Measurements from ENCODE around the gene UGGT1. TPM values are rescaled to one million over a fixed set of nuclear protein-coding genes. Genes with fewer than 3 reads are reported as not detected.

Gene UGGT1
- total RNA-seq, 1 donor from 2014 or later = 78.9 TPM

GRCh38 chr2:128109243-128109642, 18.2 kb downstream of the UGGT1 start:
- intact Hi-C loops (cut with micrococcal nuclease) = no loop called here

- intact Hi-C loops (cut with micrococcal nuclease) = no loop called here
Measured at GRCh38 chr2:128115921-128116623, 25.1 kb downstream of the UGGT1 start.

DNA sequence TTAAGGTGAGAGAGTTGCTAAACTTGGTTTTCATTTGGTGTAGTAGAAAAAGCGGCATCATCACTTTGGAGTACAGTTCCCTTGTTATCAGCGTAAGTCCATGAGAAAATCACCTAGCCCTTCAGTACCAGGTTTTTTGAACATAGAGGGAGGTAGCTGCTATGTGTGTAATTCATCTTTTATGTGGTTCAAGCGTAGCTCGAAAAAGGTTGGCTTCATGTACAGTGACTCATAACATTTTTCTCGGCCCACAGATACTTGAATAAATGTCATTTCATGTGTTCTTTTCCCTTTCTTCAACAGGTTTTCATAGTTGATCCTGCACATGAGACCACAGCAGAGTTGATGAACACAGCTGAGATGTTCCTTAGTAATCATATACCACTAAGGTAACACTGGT, 43.6 kb downstream of the UGGT1 start:
- intact Hi-C loops (cut with micrococcal nuclease) = no loop called here

GRCh38 chr2:128137094-128137616, 46.2 kb downstream of the UGGT1 start:
- intact Hi-C loops (cut with micrococcal nuclease) = no loop called here

DNA sequence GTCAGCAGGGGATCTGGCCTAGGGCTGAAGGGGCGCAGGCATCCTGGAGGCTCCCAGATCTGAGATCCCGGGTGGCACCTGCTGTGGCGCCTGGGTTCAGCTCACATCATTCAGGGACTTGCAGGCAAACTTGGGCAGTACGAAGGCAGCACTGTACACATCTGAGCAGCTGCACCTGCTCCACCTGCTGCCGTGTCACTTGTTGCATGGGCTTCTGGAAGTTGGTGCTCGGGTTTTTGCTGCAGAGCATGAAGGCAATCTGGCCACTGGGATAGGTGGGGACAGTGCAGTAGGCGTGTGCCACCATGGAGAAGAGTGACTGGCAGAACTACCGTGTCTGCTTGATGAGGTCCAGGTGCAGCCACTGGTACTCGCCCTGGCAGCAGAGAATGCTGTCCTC, 48.6 kb downstream of the UGGT1 start:
- intact Hi-C loops (cut with micrococcal nuclease) = no loop called here

GRCh38 chr2:128145651-128146050, 54.7 kb downstream of the UGGT1 start:
- intact Hi-C loops (cut with micrococcal nuclease) = no loop called here

GRCh38 chr2:128153786-128154185, 62.8 kb downstream of the UGGT1 start:
- intact Hi-C loops (cut with micrococcal nuclease) = no loop called here

- intact Hi-C loops (cut with micrococcal nuclease) = no loop called here
Measured at GRCh38 chr2:128154225-128154624, 63.2 kb downstream of the UGGT1 start.

DNA sequence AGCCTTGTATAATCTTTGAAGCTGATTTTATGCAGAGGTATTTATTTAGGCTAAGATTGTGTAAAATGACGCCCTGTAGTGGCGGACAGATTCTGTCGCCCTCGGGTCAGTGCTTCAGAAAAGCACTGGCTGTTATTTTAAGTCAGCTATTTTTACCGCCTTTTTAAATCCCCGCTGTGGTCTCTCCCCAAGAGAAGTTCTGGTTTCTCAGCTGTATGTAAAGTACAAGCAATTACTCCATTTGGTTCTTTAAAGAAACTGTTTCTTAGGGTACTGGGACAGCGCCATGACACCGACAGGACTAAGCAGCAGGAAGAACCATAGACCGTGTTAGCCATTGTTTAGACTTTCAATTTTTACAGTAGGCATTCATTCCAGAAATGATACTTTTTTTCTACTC, 65.0 kb downstream of the UGGT1 start:
- intact Hi-C loops (cut with micrococcal nuclease) = no loop called here

DNA sequence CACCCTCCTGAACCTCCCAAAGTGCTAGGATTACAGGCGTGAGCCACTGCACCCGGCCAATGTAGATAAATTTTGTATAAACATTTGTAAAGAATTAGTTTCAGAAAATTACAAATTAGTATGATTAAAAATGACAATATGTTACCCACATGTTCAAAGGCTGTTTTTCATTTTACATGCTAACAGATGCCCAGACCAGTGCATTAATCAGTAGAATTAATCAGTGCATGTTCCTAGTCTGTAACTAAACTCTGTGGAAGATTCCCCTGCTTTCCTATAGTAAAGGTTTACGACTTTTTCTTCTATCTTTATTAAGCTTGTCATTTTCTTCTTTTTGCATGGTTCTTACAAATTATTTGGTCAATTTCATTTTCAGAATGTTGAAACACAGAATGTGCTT, 65.8 kb downstream of the UGGT1 start:
- intact Hi-C loops (cut with micrococcal nuclease) = no loop called here

GRCh38 chr2:128157644-128158043, 66.6 kb downstream of the UGGT1 start:
- intact Hi-C loops (cut with micrococcal nuclease) = no loop called here

DNA sequence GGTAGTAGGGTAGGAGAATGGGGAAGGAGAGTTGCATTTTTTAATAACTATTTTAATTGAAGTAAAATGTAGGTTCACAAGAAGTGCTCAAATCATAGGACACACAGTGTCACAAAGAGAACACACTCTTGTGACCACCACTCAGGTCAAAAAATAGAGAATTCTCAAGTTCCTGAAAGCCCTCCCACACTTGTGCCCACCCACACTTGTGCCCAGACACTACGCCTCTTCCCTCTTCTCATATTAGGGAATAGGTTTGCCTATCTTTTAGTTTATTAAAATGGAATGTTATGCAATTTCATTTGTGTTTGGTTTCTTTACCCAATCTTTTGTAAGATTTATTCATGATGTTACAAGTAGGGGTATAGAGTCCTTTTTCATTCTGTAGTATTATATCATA, 67.2 kb downstream of the UGGT1 start:
- intact Hi-C loops (cut with micrococcal nuclease) = no loop called here

DNA sequence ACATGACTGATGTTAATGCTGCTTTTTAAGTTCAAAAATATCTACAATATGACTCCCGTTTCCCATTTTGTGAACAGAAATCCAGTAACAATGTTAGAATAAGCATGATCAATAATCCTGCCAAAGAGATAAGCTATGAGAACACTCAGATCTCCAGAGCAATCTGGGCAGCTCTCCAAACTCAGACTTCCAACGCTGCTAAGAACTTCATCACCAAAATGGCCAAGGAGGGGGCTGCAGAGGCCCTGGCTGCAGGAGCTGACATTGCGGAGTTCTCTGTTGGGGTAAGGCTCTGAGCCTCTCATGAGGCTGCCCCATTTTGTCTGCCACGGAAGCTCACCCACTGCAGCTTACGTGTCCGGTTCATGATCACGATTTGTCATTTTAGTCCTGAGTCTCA, 68.4 kb downstream of the UGGT1 start:
- intact Hi-C loops (cut with micrococcal nuclease) = no loop called here

GRCh38 chr2:128160616-128161275, 69.7 kb downstream of the UGGT1 start:
- intact Hi-C loops (cut with micrococcal nuclease) = no loop called here

GRCh38 chr2:128162266-128162665, 71.3 kb downstream of the UGGT1 start:
- intact Hi-C loops (cut with micrococcal nuclease) = no loop called here

GRCh38 chr2:128164311-128164710, 73.3 kb downstream of the UGGT1 start:
- intact Hi-C loops (cut with micrococcal nuclease) = no loop called here

GRCh38 chr2:128166746-128167353, 75.8 kb downstream of the UGGT1 start:
- intact Hi-C loops (cut with micrococcal nuclease) = no loop called here

GRCh38 chr2:128169094-128169493, 78.1 kb downstream of the UGGT1 start:
- intact Hi-C loops (cut with micrococcal nuclease) = no loop called here

DNA sequence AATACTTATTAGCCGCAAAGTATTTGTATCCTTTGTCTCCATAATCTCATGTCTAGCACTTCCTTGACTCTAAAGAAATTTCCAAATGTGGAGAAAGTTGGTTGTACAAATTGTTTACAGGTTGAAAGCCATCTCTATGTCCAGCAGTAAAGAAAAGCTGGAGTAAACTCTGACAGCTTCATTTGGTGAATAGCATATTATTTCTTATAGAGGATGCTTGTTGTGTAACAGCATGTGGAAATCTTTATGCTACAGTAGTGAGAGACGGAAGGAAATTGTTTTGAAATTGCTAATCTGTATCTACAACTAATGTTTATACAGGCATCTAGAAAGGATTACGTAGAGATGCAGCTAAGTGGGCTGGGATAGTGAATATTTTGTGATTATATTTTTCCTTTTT, 78.5 kb downstream of the UGGT1 start:
- intact Hi-C loops (cut with micrococcal nuclease) = no loop called here

- intact Hi-C loops (cut with micrococcal nuclease) = no loop called here
Measured at GRCh38 chr2:128169933-128170709, 79.1 kb downstream of the UGGT1 start.

GRCh38 chr2:128170776-128171175, 79.8 kb downstream of the UGGT1 start:
- intact Hi-C loops (cut with micrococcal nuclease) = no loop called here

DNA sequence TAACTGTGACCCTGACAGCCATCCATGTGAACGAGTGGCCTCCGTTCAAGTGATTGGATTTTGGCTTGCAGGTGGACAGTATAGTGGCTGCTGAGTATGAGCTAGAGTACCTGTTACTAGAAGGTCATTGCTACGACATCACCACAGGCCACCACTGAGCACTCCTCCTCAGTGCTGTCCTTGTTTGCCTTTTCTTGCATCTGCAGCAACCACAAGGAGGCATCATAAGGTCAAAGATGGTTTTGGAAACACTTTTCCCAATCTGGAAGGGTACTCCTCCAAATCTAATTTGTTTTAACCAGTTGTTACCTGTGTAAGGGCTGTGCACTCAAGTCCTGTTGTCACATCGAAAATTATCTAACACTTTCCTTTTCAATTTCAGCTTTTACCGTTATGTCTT, 81.2 kb downstream of the UGGT1 start:
- intact Hi-C loops (cut with micrococcal nuclease) = no loop called here
